ENCODE results near the gene AKAP10. TPM values are rescaled to one million over a fixed set of nuclear protein-coding genes. Genes with fewer than 3 reads are reported as not detected.
"Not testable (repeated sequence)": the region's sequence is repeated elsewhere in the genome, so short reads cannot be mapped to it uniquely, and the experiment has no call there.

Gene AKAP10
- polyA plus RNA-seq (ENCODE audit: insufficient read length in 4 of 4) = 10 to 100 TPM; 26.3 to 33.4 (median 30.9) TPM

GRCh38 chr17:19977293-19978208, at the start of gene AKAP10:
Gene AKAP10, minus strand, starts transcription at chr17:19977828. Its CDS starts 149 bp downstream, at chr17:19977679.
- peak; percentile 73 to 87 (median 78) for DNase-seq (ENCODE audit: low read depth in 4 of 4, low spot score in 3 of 4)

- DNase-seq (ENCODE audit: low read depth in 4 of 4, low spot score in 3 of 4) = no peak
These were observed 49.3 kb upstream of the AKAP10 start for GRCh38 chr17:20026960-20027359.

GRCh38 chr17:20022701-20023100, 45.1 kb upstream of the AKAP10 start:
- DNase-seq (ENCODE audit: low read depth in 4 of 4, low spot score in 3 of 4) = no peak

- DNase-seq (ENCODE audit: low read depth in 4 of 4, low spot score in 3 of 4) = not testable (repeated sequence)
These were observed 38.9 kb upstream of the AKAP10 start for GRCh38 chr17:20016475-20016992.

GRCh38 chr17:20012017-20012536, 34.4 kb upstream of the AKAP10 start:
- DNase-seq (ENCODE audit: low read depth in 4 of 4, low spot score in 3 of 4) = no peak

GRCh38 chr17:20010936-20011335, 33.3 kb upstream of the AKAP10 start:
- no peak for DNase-seq (ENCODE audit: low read depth in 4 of 4, low spot score in 3 of 4)

- DNase-seq (ENCODE audit: low read depth in 4 of 4, low spot score in 3 of 4) = no peak
These were observed 32.7 kb upstream of the AKAP10 start for GRCh38 chr17:20010099-20010863.

GRCh38 chr17:20009302-20010098, 31.9 kb upstream of the AKAP10 start, which contains the start of gene SPECC1:
Gene SPECC1, plus strand, starts transcription at chr17:20009359. Its CDS starts 87,293 bp downstream, at chr17:20096652.
- peak in 3 of 4 donors; percentile 53 to 66 (median 54) for DNase-seq (ENCODE audit: low read depth in 4 of 4, low spot score in 3 of 4)

GRCh38 chr17:20009052-20009301, 31.3 kb upstream of the AKAP10 start:
- DNase-seq (ENCODE audit: low read depth in 4 of 4, low spot score in 3 of 4) = peak in 1 of 4 donors; percentile 78

- no peak for DNase-seq (ENCODE audit: low read depth in 4 of 4, low spot score in 3 of 4)
These were observed 30.8 kb upstream of the AKAP10 start for GRCh38 chr17:20008242-20009051.

DNA sequence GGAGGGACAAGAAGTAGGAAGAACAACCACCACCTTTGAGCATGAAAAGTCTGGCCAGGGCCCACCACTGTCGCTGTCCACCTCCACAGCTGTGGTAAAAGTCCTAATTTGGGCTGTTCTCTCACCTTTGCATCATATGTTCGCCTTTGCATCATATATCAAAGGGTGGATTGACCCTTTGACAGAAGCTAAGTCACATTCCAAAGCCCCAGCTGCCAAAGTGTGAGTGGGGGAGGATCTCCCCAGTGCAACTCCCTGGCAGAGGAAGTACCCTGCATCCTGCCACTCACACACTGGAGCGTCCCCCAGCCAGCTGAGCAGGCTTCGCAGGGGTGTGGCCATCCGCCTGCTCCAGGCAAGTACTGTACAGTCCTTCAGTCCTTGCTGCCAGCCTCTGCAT, 18.9 kb upstream of the AKAP10 start:
- no peak for DNase-seq (ENCODE audit: low read depth in 4 of 4, low spot score in 3 of 4)

DNA sequence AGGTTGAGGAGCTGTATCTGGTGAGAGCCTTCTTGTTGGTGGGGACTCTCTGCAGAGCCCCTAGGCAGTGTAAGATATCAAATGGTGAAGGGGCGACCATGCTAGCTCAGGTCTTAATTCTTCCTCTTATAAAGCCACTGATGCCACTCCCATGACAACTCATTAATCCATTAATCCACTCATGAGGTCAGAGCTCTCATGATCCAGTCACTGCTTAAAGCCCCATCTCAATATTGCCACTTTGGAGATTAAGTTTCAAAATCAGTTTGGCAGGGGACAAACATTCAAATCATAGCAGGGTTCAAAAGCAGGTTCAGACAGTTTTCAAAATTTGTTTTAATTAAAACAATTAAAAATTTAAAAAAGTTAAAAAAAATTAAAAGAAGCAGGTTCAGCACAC, 18.5 kb upstream of the AKAP10 start:
- no peak for DNase-seq (ENCODE audit: low read depth in 4 of 4, low spot score in 3 of 4)

DNA sequence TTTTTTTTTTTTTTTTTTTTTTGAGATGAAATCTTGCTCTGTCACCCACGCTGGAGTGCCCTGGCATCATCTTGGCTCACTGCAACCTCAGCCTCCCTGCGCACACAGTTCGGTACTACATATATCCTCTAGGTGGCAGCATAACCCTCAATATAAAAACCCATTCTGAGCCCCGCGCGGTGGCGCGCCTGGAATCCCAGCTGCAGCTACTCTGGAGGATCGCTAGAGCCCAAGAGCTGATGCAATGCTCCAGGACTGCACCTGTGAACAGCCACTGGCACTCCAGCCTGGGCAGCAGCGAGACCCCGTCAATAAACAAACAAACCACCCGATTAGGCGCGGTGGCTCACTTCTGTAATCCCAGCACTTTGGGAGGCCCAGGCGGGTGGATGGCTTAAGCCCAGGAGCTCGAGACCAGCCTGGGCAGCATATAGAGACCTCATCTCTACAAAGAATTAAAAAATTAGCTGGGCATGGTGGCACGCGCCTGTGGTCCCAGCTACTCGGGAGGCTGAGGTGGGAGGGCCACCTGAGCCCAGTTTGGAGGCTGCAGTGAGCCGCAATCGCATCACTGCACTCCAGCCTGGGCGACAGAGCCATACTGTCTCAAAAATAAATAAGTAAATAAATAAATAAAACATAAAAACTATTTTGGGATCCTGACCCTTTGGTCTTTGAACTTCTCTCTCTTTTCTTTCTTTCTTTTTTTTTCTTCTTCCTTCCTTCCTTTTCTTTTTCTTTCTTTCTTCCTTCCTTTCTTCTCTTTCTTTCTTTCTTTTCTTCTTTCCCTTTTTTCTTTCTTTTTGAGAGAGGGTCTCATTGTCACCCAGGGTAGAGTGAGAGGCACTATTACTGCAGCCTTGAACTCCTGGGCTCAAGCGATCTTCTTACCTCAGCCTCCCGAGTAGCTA, 15.4 kb upstream of the AKAP10 start:
- DNase-seq (ENCODE audit: low read depth in 4 of 4, low spot score in 3 of 4) = peak; percentile 78 to 88 (median 82)

DNA sequence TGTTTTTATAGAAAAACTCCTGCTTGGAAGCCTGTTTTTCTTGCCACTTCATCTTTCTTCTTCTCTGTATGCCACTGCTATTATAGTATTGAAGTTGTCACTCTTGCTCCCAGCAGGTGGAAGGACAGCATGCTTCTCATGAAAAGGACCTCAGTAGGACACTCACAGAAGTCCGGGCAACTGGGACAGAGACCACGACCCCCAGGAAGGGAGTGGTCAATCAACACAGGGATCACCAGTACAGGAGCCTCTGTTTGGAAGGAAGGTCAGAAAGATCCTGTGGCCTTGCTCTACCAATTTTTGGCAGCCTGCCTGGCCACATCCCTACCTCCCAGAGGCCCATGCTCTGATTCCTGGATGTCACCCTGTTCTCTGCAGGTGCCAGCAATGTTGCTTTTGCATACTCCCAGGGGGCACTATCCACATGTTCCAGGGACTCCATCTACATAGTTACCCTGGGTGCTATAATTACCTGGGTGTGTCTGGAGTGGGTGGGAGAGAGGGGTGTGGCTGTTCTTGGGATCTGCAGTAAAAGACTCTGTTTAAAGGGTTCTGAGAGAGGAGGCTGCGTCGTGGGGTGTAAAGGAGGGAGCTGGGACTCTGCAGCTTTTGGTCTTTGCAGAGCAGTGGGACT, 13.7 kb upstream of the AKAP10 start:
- DNase-seq (ENCODE audit: low read depth in 4 of 4, low spot score in 3 of 4) = no peak

- DNase-seq (ENCODE audit: low read depth in 4 of 4, low spot score in 3 of 4) = no peak
These were observed 10.3 kb upstream of the AKAP10 start for GRCh38 chr17:19987897-19988296.

- DNase-seq (ENCODE audit: low read depth in 4 of 4, low spot score in 3 of 4) = no peak
These were observed 9.6 kb upstream of the AKAP10 start for GRCh38 chr17:19986941-19987861.
